GM12878 (cell line): Measurements from ENCODE around the gene LMBR1. TPM values are rescaled to one million over a fixed set of nuclear protein-coding genes. Genes with fewer than 3 reads are reported as not detected.

ENCODE experiments used
- ATAC-seq: fragments of 200-7000 bp; cut with Tn5 transposase; 3 replicates; pipeline ENCODE4 v1.9.1; 2020; ENCODE audit warnings: mild to moderate bottlenecking, moderate library complexity
- BruUV-seq: library from RNA; stranded (reverse); fragments of 400-500 nt; replicated peaks from 2 replicates; lab custom pipeline; 2021; lab: Mats Ljungman, UMichigan
- CTCF ChIA-PET: fragments of 300-600 bp; sonication (Branson Sonifier 250); formaldehyde crosslinking; extraction: SDS; loops from one replicate; lab custom pipeline; 2021; ENCODE audit warnings: inconsistent platforms; lab: Yijun Ruan, JAX
- POLR2A ChIA-PET: fragments of 350-600 bp; formaldehyde crosslinking; extraction: SDS; loops from one replicate; lab custom pipeline; 2021; ENCODE audit warnings: inconsistent platforms; lab: Charles Lee
- RAD21 ChIA-PET: fragments of 300-600 bp; sonication (Branson Sonifier 250); formaldehyde crosslinking; loops from one replicate; lab custom pipeline; 2023; ENCODE audit warnings: antibody characterized with exemption; ENCODE audit not compliant: unreplicated experiment; lab: Charles Lee
- SMC1A ChIA-PET: fragments of 300-600 bp; sonication (Branson Sonifier 250); formaldehyde crosslinking; loops from one replicate; lab custom pipeline; 2023; ENCODE audit not compliant: unreplicated experiment, uncharacterized antibody; lab: Charles Lee
- DNase-seq: peaks from one replicate; pipeline ENCODE4 v3.0.0-alpha.2; 2011; ENCODE audit warnings: low read depth, low spot score
- FAIRE-seq: peaks from 3 replicates; lab custom pipeline; 2011; peaks lifted over from hg19 to GRCh38; lab: Jason Lieb, UNC
- H2AFZ ChIP-seq: 2 replicates; pipeline ENCODE4 v1.6.0; 2011; ENCODE audit warnings: low read depth, low read length, control low read depth; ENCODE audit not compliant: control insufficient read depth
- H3K27ac ChIP-seq: 2 replicates; pipeline ENCODE4 v1.5.1; 2011; ENCODE audit warnings: control low read depth; ENCODE audit not compliant: control insufficient read depth, insufficient read depth
- H3K27me3 ChIP-seq, 2 experiments: replicated peaks in 1 of 2; 2 replicates each; pipeline versions ENCODE4 v1.6.0 to v1.6.1; 2011; ENCODE audit warnings: low read length in 1 of 2; ENCODE audit not compliant: control insufficient read depth in 2 of 2, insufficient read depth in 2 of 2
- H3K36me3 ChIP-seq, 2 experiments: 2 replicates each; pipeline ENCODE4 v1.5.1; 2011; ENCODE audit warnings: low read length in 1 of 2; ENCODE audit not compliant: control insufficient read depth in 2 of 2, insufficient read depth in 2 of 2
- H3K4me1 ChIP-seq: 2 replicates; pipeline ENCODE4 v1.6.1; 2011; ENCODE audit warnings: mild to moderate bottlenecking, low read length, moderate library complexity, mixed read lengths; ENCODE audit not compliant: control insufficient read depth, insufficient read depth
- H3K4me2 ChIP-seq: 2 replicates; pipeline ENCODE4 v1.6.0; 2011; ENCODE audit warnings: control low read depth; ENCODE audit not compliant: control insufficient read depth, insufficient read depth
- H3K4me3 ChIP-seq: fragments of 200-600 bp; sonication (generic); 2 replicates; pipeline ENCODE4 v1.5.1; 2016
- H3K79me2 ChIP-seq: 2 replicates; pipeline ENCODE4 v1.6.0; 2011; ENCODE audit warnings: low read length; ENCODE audit not compliant: control insufficient read depth, insufficient read depth
- H3K9ac ChIP-seq: 2 replicates; pipeline ENCODE4 v1.8.0; 2011; ENCODE audit warnings: low read length, control low read depth, mixed read lengths; ENCODE audit not compliant: control insufficient read depth, insufficient read depth
- H3K9me3 ChIP-seq: replicated peaks from 3 replicates; pipeline ENCODE4 v1.5.1; 2011; ENCODE audit warnings: mild to moderate bottlenecking, low read length; ENCODE audit not compliant: control insufficient read depth, insufficient read depth
- H4K20me1 ChIP-seq: 2 replicates; pipeline ENCODE4 v1.6.0; 2011; ENCODE audit not compliant: control insufficient read depth, insufficient read depth
- BACH1 ChIP-seq: fragments of 450-650 bp; IDR thresholded peaks from 2 replicates; pipeline ENCODE4 v1.6.1; 2017; ENCODE audit warnings: mild to moderate bottlenecking, borderline replicate concordance
- BHLHE40 ChIP-seq, 2 experiments: fragments of 450-650 bp in 1 of 2; IDR thresholded peaks; 2 replicates each; pipeline ENCODE4 v1.6.1; 2011 to 2017; ENCODE audit warnings: low read depth in 2 of 2, borderline replicate concordance in 1 of 2, improper control_type of control experiment in 1 of 2, low read length in 1 of 2, mild to moderate bottlenecking in 1 of 2
- CREM ChIP-seq: IDR thresholded peaks from 2 replicates; pipeline ENCODE4 v1.6.1; 2014; ENCODE audit warnings: antibody characterized with exemption, low read depth
- JUND ChIP-seq: IDR thresholded peaks from 2 replicates; pipeline ENCODE4 v1.6.1; 2012; ENCODE audit warnings: low read depth, mild to moderate bottlenecking, low read length, improper control_type of control experiment, moderate library complexity
- LARP7 ChIP-seq: fragments of 450-650 bp; IDR thresholded peaks from 2 replicates; pipeline ENCODE4 v1.6.1; 2017; ENCODE audit warnings: mild to moderate bottlenecking
- MYB ChIP-seq: fragments of 150-350 bp; IDR thresholded peaks from 2 replicates; pipeline ENCODE4 v1.6.1; 2014; ENCODE audit warnings: mild to moderate bottlenecking, low read depth, low read length, borderline replicate concordance
- POLR2AphosphoS2 ChIP-seq: IDR thresholded peaks from 2 replicates; pipeline ENCODE4 v1.6.1; 2011; ENCODE audit warnings: low read depth, mild to moderate bottlenecking, low read length, improper control_type of control experiment, moderate library complexity
- RAD21 ChIP-seq: IDR thresholded peaks from 2 replicates; pipeline ENCODE4 v1.6.1; 2011; ENCODE audit warnings: mild to moderate bottlenecking, low read depth, low read length, moderate library complexity; ENCODE audit not compliant: insufficient read depth
- SMARCA5 ChIP-seq: fragments of 450-650 bp; IDR thresholded peaks from 2 replicates; pipeline ENCODE4 v1.6.1; 2017; ENCODE audit warnings: mild to moderate bottlenecking
- ZNF217 ChIP-seq: fragments of 450-650 bp; IDR thresholded peaks from 2 replicates; pipeline ENCODE4 v1.6.1; 2017; ENCODE audit warnings: antibody characterized with exemption, mild to moderate bottlenecking
- WGBS: methylation state at CpG from one replicate; pipeline ENCODE4 v1.1.6; 2016; ENCODE audit warnings: low lambda C conversion rate; ENCODE audit not compliant: insufficient replicate concordance, insufficient coverage; ENCODE audit errors: missing lambda C conversion rate; 5-methylcytosine and 5-hydroxymethylcytosine counted together
- in situ Hi-C: fragments of 300-500 bp; cut with MboI; formaldehyde crosslinking; loops from 9 replicates; pipeline ENCODE4 v1.14.3; 2018; ENCODE audit warnings: mixed read lengths
- intact Hi-C: fragments of 100-400 bp; cut with micrococcal nuclease; formaldehyde crosslinking; loops from one replicate; pipeline ENCODE4 v1.14.2; 2022; ENCODE audit not compliant: unreplicated experiment
- polyA plus RNA-seq, 11 experiments: library from polyadenylated mRNA; depleted of rRNA in 4 of 11; unstranded in 6 of 11; stranded (reverse) in 5 of 11; fragments of >200 nt; fragmentation: Nextera tagmentation in 4 of 11; fragmentation: Illumina TruSeq in 1 of 11; extraction: Ambion mirVana in 4 of 11; extraction: Trizol in 1 of 11; gene quantifications; 1 replicate in 1 of 11; 2 replicates in 10 of 11; pipeline versions ENCODE4 v1.2.1 to v1.2.3, GENCODE V29; 2011 to 2016; ENCODE audit warnings: inconsistent platforms in 2 of 11, missing spikeins in 2 of 11, low read depth in 1 of 11
- total RNA-seq, 4 experiments: library from RNA; depleted of rRNA in 3 of 4; stranded (reverse); fragments of >200 nt in 3 of 4; fragmentation: Illumina TruSeq in 1 of 4; extraction: Trizol in 1 of 4; gene quantifications; 2 replicates each; pipeline versions ENCODE4 v1.2.1 to v1.2.3, GENCODE V29; 2013 to 2021
- TF ChIP-seq, protein P1 (sequence below): fragments of 450-650 bp; IDR thresholded peaks from 2 replicates; pipeline ENCODE4 v1.6.1; 2017; ENCODE audit warnings: borderline replicate concordance
- TF ChIP-seq, protein P2 (sequence below): IDR thresholded peaks from 2 replicates; pipeline ENCODE4 v1.6.1; 2012; ENCODE audit warnings: low read depth, low read length, improper control_type of control experiment

Gene LMBR1
- total and polyA plus RNA-seq, 10 of the 15 experiments (the other 5 are each of a cell fraction or from before 2014, with no cell fraction given), result 4.0 to 63.5 (median 28.8) TPM

- H3K36me3 ChIP-seq, result no peaks in the 10 kb centered on the region
- H3K4me3 ChIP-seq, result no peak overlapping the region
- no peak overlapping the region for H3K9ac ChIP-seq
- ChIA-PET SMC1A (no interaction called here), POLR2A (interaction anchor here (2.1 kb wide), 1 partner anchor 10 kb away, joined by 4 read pairs; no protein-coding TSS in a partner anchor), CTCF (interaction anchor here (0.8 kb wide), 1 partner anchor 10 kb away, joined by 3 read pairs; no protein-coding TSS in a partner anchor), RAD21 (no interaction called here)
- intact Hi-C loops (loop anchor here (5.0 to 10.0 kb wide), 2 partner anchors 120 to 242 kb away; partner anchors contain the start of genes MNX1 and UBE3C), in situ Hi-C loops (no loop called here)
- 79% methylated on average over 6 of the region's 6 CpGs for WGBS
- ATAC-seq (no peak), FAIRE-seq (peak; percentile 71), DNase-seq (no peak)
- no peaks in the 10 kb centered on the region for H4K20me1 ChIP-seq
- no peaks in the 10 kb centered on the region for H3K9me3 ChIP-seq
- peaks cover 19% of the 10 kb centered on the region for H3K79me2 ChIP-seq
- TF ChIP-seq JUND (no peak), RAD21 (peak; percentile 16; the same call in 1 of the 2 replicates)
- peak overlapping the region; percentile 65 for H3K4me2 ChIP-seq
- H3K27me3 ChIP-seq, result no peaks in the 10 kb centered on the region
- no peak overlapping the region for H2AFZ ChIP-seq
- H3K4me1 ChIP-seq, result peaks cover 25% of the 10 kb centered on the region
- H3K27ac ChIP-seq, result no peak overlapping the region
- no TSS peak for BruUV-seq
These were observed 2.2 kb upstream of the LMBR1 start for GRCh38 chr7:156895024-156895780.

- Histone ChIP-seq H3K79me2 (peaks cover 29% of the 10 kb centered on the region), H3K9me3 (no peaks in the 10 kb centered on the region), H2AFZ (peak overlapping the region; percentile 68), H3K4me3 (peak overlapping the region; percentile 64), H3K4me1 (peaks cover 25% of the 10 kb centered on the region), H3K4me2 (peak overlapping the region; percentile 82), H4K20me1 (no peaks in the 10 kb centered on the region), H3K27ac (peak overlapping the region; percentile 71), H3K36me3 (no peaks in the 10 kb centered on the region), H3K27me3 (no peaks in the 10 kb centered on the region), H3K9ac (peak overlapping the region; percentile 85)
- 1% methylated on average over 30 of the region's 57 CpGs for WGBS
- CTCF ChIA-PET, result no interaction called here
- in situ Hi-C loops (no loop called here), intact Hi-C loops (loop anchor here (2.0 to 10.0 kb wide), 3 partner anchors 27 to 123 kb away; partner anchors contain the start of gene MNX1)
- no TSS peak for BruUV-seq
- SMC1A ChIA-PET, result interaction anchor here (1.0 kb wide), 1 partner anchor 114 kb away, joined by 3 read pairs; no protein-coding TSS in a partner anchor
- RAD21 ChIA-PET, result interaction anchor here (1.5 kb wide), 1 partner anchor 27 kb away, joined by 5 read pairs; no protein-coding TSS in a partner anchor
- ATAC-seq (peak; percentile 49), DNase-seq (no peak), FAIRE-seq (no peak)
- POLR2A ChIA-PET, result no interaction called here
- TF ChIP-seq MYB (no peak), SMARCA5 (0 out of 2 replicates have a peak, but pooled peaks have one; percentile 19), BACH1 (0 out of 2 replicates have a peak, but pooled peaks have one; percentile 21), CREM (no peak), BHLHE40 (IDR thresholded peaks at IDR 0.05; ENCODE audit: borderline replicate concordance in 1 of 2, low read depth in 2 of 2, low read length in 1 of 2) (peak in 1 of 2 experiments; percentile 62; a peak in 2 of 4 replicates), LARP7 (peak; percentile 65), ZNF217 (0 out of 2 replicates have a peak, but pooled peaks have one; percentile 17), POLR2AphosphoS2 (0 out of 2 replicates have a peak, but pooled peaks have one; percentile 10)
- TF ChIP-seq, protein P1, sequence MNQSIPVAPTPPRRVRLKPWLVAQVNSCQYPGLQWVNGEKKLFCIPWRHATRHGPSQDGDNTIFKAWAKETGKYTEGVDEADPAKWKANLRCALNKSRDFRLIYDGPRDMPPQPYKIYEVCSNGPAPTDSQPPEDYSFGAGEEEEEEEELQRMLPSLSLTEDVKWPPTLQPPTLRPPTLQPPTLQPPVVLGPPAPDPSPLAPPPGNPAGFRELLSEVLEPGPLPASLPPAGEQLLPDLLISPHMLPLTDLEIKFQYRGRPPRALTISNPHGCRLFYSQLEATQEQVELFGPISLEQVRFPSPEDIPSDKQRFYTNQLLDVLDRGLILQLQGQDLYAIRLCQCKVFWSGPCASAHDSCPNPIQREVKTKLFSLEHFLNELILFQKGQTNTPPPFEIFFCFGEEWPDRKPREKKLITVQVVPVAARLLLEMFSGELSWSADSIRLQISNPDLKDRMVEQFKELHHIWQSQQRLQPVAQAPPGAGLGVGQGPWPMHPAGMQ, result no peak
- TF ChIP-seq, protein P2, sequence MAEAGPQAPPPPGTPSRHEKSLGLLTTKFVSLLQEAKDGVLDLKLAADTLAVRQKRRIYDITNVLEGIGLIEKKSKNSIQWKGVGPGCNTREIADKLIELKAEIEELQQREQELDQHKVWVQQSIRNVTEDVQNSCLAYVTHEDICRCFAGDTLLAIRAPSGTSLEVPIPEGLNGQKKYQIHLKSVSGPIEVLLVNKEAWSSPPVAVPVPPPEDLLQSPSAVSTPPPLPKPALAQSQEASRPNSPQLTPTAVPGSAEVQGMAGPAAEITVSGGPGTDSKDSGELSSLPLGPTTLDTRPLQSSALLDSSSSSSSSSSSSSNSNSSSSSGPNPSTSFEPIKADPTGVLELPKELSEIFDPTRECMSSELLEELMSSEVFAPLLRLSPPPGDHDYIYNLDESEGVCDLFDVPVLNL, result no peak
These were observed 742 bp downstream of the LMBR1 start for GRCh38 chr7:156892081-156892800.
